ENCODE measurements around the gene ORM1. TPM values are rescaled to one million over a fixed set of nuclear protein-coding genes. Genes with fewer than 3 reads are reported as not detected.

ORM1 gene
- total RNA-seq, 1 experiment from 2014 or later: 4.4 TPM

- no peaks in the 10 kb centered on the region for H3K9me3 Mint-ChIP-seq
- no peaks in the 10 kb centered on the region; the same call in 1 of the 2 replicates for H3K27me3 Mint-ChIP-seq (ENCODE audit: low read depth)
- H2BK20ac ChIP-seq (ENCODE audit: low read depth, low read length, poor library complexity, severe bottlenecking): no peak overlapping the region
- peaks cover 41 to 83% (median 69%) of the 10 kb centered on the region in 3 experiments for H3K36me3 Mint-ChIP-seq (ENCODE audit: insufficient read depth in 1 of 3, low read depth in 3 of 3)
- H3K27ac Mint-ChIP-seq: no peak overlapping the region
- no peak overlapping the region for H3K14ac ChIP-seq (ENCODE audit: insufficient read depth, low read length)
- H3K23me2 ChIP-seq (ENCODE audit: insufficient read length, low read depth, low read length, poor library complexity, severe bottlenecking): no peaks in the 10 kb centered on the region
- no peaks in the 10 kb centered on the region for H3K27me3 ChIP-seq (ENCODE audit: insufficient read depth, low read length)
- no peak overlapping the region for H4K91ac ChIP-seq (ENCODE audit: insufficient read length, low read depth, low read length)
- H2BK120ac ChIP-seq (ENCODE audit: low read depth, low read length, poor library complexity, severe bottlenecking): no peak overlapping the region
- WGBS (ENCODE audit: extremely low coverage, insufficient read length, low lambda C conversion rate): no CpG with 5 or more reads among the region's 9 CpGs
- no peak overlapping the region for H3K9ac ChIP-seq (ENCODE audit: extremely low read depth, insufficient read length, low read length)
- H3K18ac ChIP-seq (ENCODE audit: insufficient read length, low read depth, low read length): no peak overlapping the region
- H3K4ac ChIP-seq (ENCODE audit: low read depth, low read length): no peak overlapping the region
- no peak overlapping the region for H2BK5ac ChIP-seq (ENCODE audit: insufficient read length, low read length)
- H3T11ph ChIP-seq (ENCODE audit: low read length): no peak overlapping the region
- no peak overlapping the region for H2BK12ac ChIP-seq (ENCODE audit: insufficient read length, low read depth, low read length)
- no peak overlapping the region for H4K5ac ChIP-seq (ENCODE audit: insufficient read length, low read depth, low read length)
- H3K4me3 Mint-ChIP-seq: no peak overlapping the region
- no peak overlapping the region for H4K8ac ChIP-seq (replicated peaks; ENCODE audit: insufficient read length, low read depth, low read length)
- peaks cover 2 to 8% of the 10 kb centered on the region in 2 experiments; a peak in 3 of 4 replicates for H3K4me1 Mint-ChIP-seq
- no peak overlapping the region for H2AFZ ChIP-seq (ENCODE audit: low read length)
- no peaks in the 10 kb centered on the region for H3K4me1 ChIP-seq (ENCODE audit: insufficient read depth, low read length)
- no peak for TF ChIP-seq CTCF (conservative IDR thresholded peaks at IDR 0.05)
- H3K4me2 ChIP-seq (ENCODE audit: insufficient read depth, insufficient read length, low read length): no peak overlapping the region
- H2AK5ac ChIP-seq (ENCODE audit: insufficient read length, low read length): no peak overlapping the region
- no peak overlapping the region for H3K23ac ChIP-seq (ENCODE audit: insufficient read length, low read depth, low read length)
- no peak overlapping the region for H3K27ac ChIP-seq (ENCODE audit: insufficient read length, low read depth, low read length)
- no peaks in the 10 kb centered on the region for H3K9me3 ChIP-seq (ENCODE audit: control insufficient read depth, low read depth, low read length)
- no peak for DNase-seq
- no peaks in the 10 kb centered on the region for H3K79me2 ChIP-seq (ENCODE audit: insufficient read depth, low read length)
- no peak overlapping the region for H2BK15ac ChIP-seq (ENCODE audit: low read depth, low read length)
- no peaks in the 10 kb centered on the region for H3K79me1 ChIP-seq (ENCODE audit: insufficient read depth, low read depth, low read length, poor library complexity, severe bottlenecking)
- H4K20me1 ChIP-seq (ENCODE audit: control insufficient read depth, insufficient read depth, insufficient read length): no peaks in the 10 kb centered on the region
- H3K56ac ChIP-seq (ENCODE audit: insufficient read length, low read depth, low read length): no peak overlapping the region
Observed at GRCh38 chr9:114343471-114344187, 20.7 kb downstream of the ORM1 start.
